ACC112 (cell line): ENCODE results near the gene RASA2.
A peak's percentile ranks its signal among the peaks of the same experiment; 100 is the strongest.

ENCODE experiments used
- H2AFZ ChIP-seq: fragments of 200-600 bp; sonication (generic); one replicate; pipeline ENCODE4 v1.6.0; 2017; ENCODE audit warnings: antibody characterized with exemption, low read length; ENCODE audit not compliant: unreplicated experiment
- H3K27ac ChIP-seq: fragments of 200-600 bp; sonication (generic); 2 replicates; pipeline ENCODE4 v1.5.1; 2014; ENCODE audit warnings: low read depth, mild to moderate bottlenecking, antibody characterized with exemption, low read length, moderate library complexity
- H3K27me3 ChIP-seq: fragments of 200-600 bp; sonication (generic); 2 replicates; pipeline ENCODE4 v1.6.1; 2014; ENCODE audit warnings: mild to moderate bottlenecking, antibody characterized with exemption, low read length, moderate library complexity, mixed read lengths; ENCODE audit not compliant: insufficient read depth
- H3K36me3 ChIP-seq: fragments of 200-600 bp; sonication (generic); 2 replicates; pipeline ENCODE4 v1.6.1; 2016; ENCODE audit warnings: mild to moderate bottlenecking, antibody characterized with exemption, low read length, moderate library complexity, mixed read lengths; ENCODE audit not compliant: insufficient read depth
- H3K4me1 ChIP-seq: fragments of 200-600 bp; sonication (generic); one replicate; pipeline ENCODE4 v1.6.1; 2016; ENCODE audit warnings: low read length, mixed read lengths; ENCODE audit not compliant: insufficient read depth, unreplicated experiment, control insufficient read depth
- H3K4me3 ChIP-seq: fragments of 200-600 bp; sonication (generic); 2 replicates; pipeline ENCODE4 v1.5.1; 2014; ENCODE audit warnings: mild to moderate bottlenecking, low read depth, low read length
- H3K79me2 ChIP-seq: fragments of 200-600 bp; sonication (generic); one replicate; pipeline ENCODE4 v1.6.0; 2016; ENCODE audit warnings: low read length; ENCODE audit not compliant: control insufficient read depth, unreplicated experiment, insufficient read depth

Gene RASA2

GRCh38 chr3:141486746-141487520 lies at the start of gene RASA2:
TSS of gene RASA2 (plus strand) at chr3:141487027. CDS start at chr3:141487084, 57 bp downstream.
- H2AFZ ChIP-seq = peak within 1 kb of the TSS; percentile 95
- H3K27me3 ChIP-seq = no peaks in the 10 kb centered on the region
- peak within 1 kb of the TSS; percentile 78 for H3K27ac ChIP-seq
- no peaks in the 10 kb centered on the region for H3K36me3 ChIP-seq
- H3K4me1 ChIP-seq = peaks cover 44% of the 10 kb centered on the region
- H3K79me2 ChIP-seq = peaks cover 46% of the 10 kb centered on the region
- peak within 1 kb of the TSS; percentile 78 for H3K4me3 ChIP-seq

GRCh38 chr3:141439589-141439988 lies 47.2 kb upstream of the RASA2 start:
- H3K4me1 ChIP-seq = peaks cover 41% of the 10 kb centered on the region
- peaks cover 44% of the 10 kb centered on the region for H3K79me2 ChIP-seq
- H3K36me3 ChIP-seq = peaks cover 29% of the 10 kb centered on the region
- no peak overlapping the region for H3K4me3 ChIP-seq
- no peaks in the 10 kb centered on the region for H3K27me3 ChIP-seq
- no peak overlapping the region for H2AFZ ChIP-seq
- peak overlapping the region; percentile 78 for H3K27ac ChIP-seq

- Histone ChIP-seq H3K27me3 (no peaks in the 10 kb centered on the region), H3K27ac (peak overlapping the region; percentile 72), H3K4me3 (no peak overlapping the region), H3K36me3 (peaks cover 41% of the 10 kb centered on the region), H2AFZ (no peak overlapping the region), H3K79me2 (peaks cover 50% of the 10 kb centered on the region), H3K4me1 (peaks cover 43% of the 10 kb centered on the region)
These were observed 45.9 kb upstream of the RASA2 start for GRCh38 chr3:141440942-141441341.

GRCh38 chr3:141441381-141442364 lies 45.2 kb upstream of the RASA2 start:
- Histone ChIP-seq H3K36me3 (peaks cover 45% of the 10 kb centered on the region), H3K4me1 (peaks cover 41% of the 10 kb centered on the region), H3K27me3 (no peaks in the 10 kb centered on the region), H2AFZ (no peak overlapping the region), H3K79me2 (peaks cover 51% of the 10 kb centered on the region), H3K4me3 (no peak overlapping the region), H3K27ac (peak overlapping the region; percentile 72)

- Histone ChIP-seq H3K4me3 (no peak overlapping the region), H3K4me1 (peaks cover 43% of the 10 kb centered on the region), H3K27me3 (no peaks in the 10 kb centered on the region), H3K79me2 (peaks cover 44% of the 10 kb centered on the region), H2AFZ (no peak overlapping the region), H3K36me3 (peaks cover 50% of the 10 kb centered on the region), H3K27ac (peak overlapping the region; percentile 72)
These were observed 44.4 kb upstream of the RASA2 start for GRCh38 chr3:141442446-141442845.

- no peaks in the 10 kb centered on the region for H3K27me3 ChIP-seq
- H3K79me2 ChIP-seq = peaks cover 44% of the 10 kb centered on the region
- peaks cover 48% of the 10 kb centered on the region for H3K4me1 ChIP-seq
- no peak overlapping the region for H3K4me3 ChIP-seq
- peaks cover 52% of the 10 kb centered on the region for H3K36me3 ChIP-seq
- H3K27ac ChIP-seq = peak overlapping the region; percentile 72; the same call in 1 of the 2 replicates
- H2AFZ ChIP-seq = no peak overlapping the region
These were observed 43.9 kb upstream of the RASA2 start for GRCh38 chr3:141442914-141443313.

- peaks cover 43% of the 10 kb centered on the region for H3K79me2 ChIP-seq
- H3K4me3 ChIP-seq = no peak overlapping the region
- H2AFZ ChIP-seq = no peak overlapping the region
- H3K36me3 ChIP-seq = peaks cover 52% of the 10 kb centered on the region
- no peaks in the 10 kb centered on the region for H3K27me3 ChIP-seq
- no peak overlapping the region for H3K27ac ChIP-seq
- H3K4me1 ChIP-seq = peaks cover 56% of the 10 kb centered on the region
These were observed 42.1 kb upstream of the RASA2 start for GRCh38 chr3:141444586-141445285.

- H3K4me3 ChIP-seq = no peak overlapping the region
- H3K79me2 ChIP-seq = peaks cover 38% of the 10 kb centered on the region
- H3K4me1 ChIP-seq = peaks cover 47% of the 10 kb centered on the region
- H3K36me3 ChIP-seq = peaks cover 52% of the 10 kb centered on the region
- no peaks in the 10 kb centered on the region for H3K27me3 ChIP-seq
- no peak overlapping the region for H2AFZ ChIP-seq
- H3K27ac ChIP-seq = no peak overlapping the region
These were observed 40.8 kb upstream of the RASA2 start for GRCh38 chr3:141445990-141446389.

GRCh38 chr3:141446737-141447136 lies 40.1 kb upstream of the RASA2 start:
- no peaks in the 10 kb centered on the region for H3K27me3 ChIP-seq
- no peak overlapping the region for H3K27ac ChIP-seq
- H3K79me2 ChIP-seq = peaks cover 38% of the 10 kb centered on the region
- peaks cover 41% of the 10 kb centered on the region for H3K4me1 ChIP-seq
- H3K36me3 ChIP-seq = peaks cover 52% of the 10 kb centered on the region
- no peak overlapping the region for H3K4me3 ChIP-seq
- no peak overlapping the region for H2AFZ ChIP-seq

GRCh38 chr3:141447383-141447782 lies 39.4 kb upstream of the RASA2 start:
- Histone ChIP-seq H3K4me3 (no peak overlapping the region), H2AFZ (no peak overlapping the region), H3K36me3 (peaks cover 49% of the 10 kb centered on the region), H3K79me2 (peaks cover 35% of the 10 kb centered on the region), H3K27me3 (no peaks in the 10 kb centered on the region), H3K27ac (no peak overlapping the region), H3K4me1 (peaks cover 37% of the 10 kb centered on the region)
